ENCODE data around the gene PANX1. TPM values are rescaled to one million over a fixed set of nuclear protein-coding genes. Genes with fewer than 3 reads are reported as not detected.

The PANX1 gene
- total RNA-seq, 1 experiment from 2014 or later: 59.3 TPM

DNA sequence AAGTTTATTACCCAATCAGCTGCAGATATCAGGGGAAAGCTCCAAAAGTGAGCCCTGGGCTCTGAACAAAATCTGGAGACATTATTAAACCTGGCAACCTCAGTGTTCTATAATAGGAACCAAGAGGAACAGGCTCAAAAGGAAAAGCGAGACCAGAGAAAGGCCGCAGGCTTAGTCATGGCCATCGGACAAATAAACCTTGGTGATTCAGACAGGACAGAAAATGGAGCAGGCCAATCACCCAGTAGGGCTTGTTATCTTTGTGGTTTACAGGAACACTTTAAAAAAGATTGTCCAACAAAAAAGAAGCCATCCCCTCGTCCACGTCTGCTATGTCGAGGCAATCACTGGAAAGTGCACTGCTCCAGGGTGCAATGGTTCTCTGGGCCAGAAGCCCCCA, 7.7 kb upstream of the PANX1 start:
- ChIA-PET POLR2A (no interaction called here), CTCF (no interaction called here)
- DNase-seq (ENCODE audit: low read depth, low spot score): no peak

DNA sequence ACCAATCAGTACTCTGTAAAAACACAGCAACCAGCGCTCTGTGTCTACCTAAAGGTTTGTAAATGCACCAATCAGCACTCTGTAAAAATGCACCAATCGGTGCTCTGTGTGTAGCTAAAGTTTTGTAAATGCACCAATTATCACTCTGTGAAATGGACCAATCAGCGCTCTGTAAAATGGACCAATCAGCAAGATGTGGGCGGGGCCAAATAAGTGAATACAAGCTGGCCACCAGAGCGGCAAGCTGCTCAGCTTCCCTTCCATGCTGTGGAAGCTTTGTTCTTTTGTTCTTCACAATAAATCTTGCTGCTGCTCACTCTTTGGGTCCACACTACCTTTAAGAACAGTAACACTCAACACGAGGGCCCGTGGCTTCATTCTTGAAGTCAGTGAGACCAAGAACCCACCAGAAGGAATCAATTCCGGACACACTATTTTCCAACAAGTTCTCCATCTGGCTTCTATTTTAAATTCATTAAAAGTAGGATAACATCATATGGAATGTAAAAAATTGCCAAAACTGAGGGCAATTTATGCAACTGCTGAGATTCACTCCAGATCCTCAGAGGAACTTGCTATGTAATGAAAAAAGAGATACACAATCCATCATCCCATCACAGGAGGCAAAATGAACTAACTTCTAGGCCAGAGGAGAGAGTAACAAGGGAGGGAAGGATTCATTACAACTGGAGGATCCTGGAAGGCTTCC, 3.1 kb upstream of the PANX1 start:
- POLR2A ChIA-PET: no interaction called here

More for the DNA sequence above, 7.7 kb upstream of the PANX1 start:
- no peaks in the 10 kb centered on the region for H3K27me3 ChIP-seq (ENCODE audit: control insufficient read depth, insufficient read depth, low read length)
- in situ Hi-C loops (cut with HindIII; ENCODE audit: low pct_unique_long_range_greater_than_20kb, low sequenced_read_pairs): no loop called here
- no peak for TF ChIP-seq TCF7L2 (IDR thresholded peaks at IDR 0.05; ENCODE audit: low read depth, low read length)
- no peak for ATAC-seq
- no peaks in the 10 kb centered on the region for H3K36me3 ChIP-seq (ENCODE audit: control insufficient read depth, insufficient read depth, low read length)
- H3K27ac ChIP-seq (ENCODE audit: low read length): no peak overlapping the region
- no TSS peak for BruUV-seq (replicated peaks)
- no peak overlapping the region for H3K4me3 ChIP-seq (ENCODE audit: low read depth in 2 of 2, low read length in 2 of 2)
- intact Hi-C loops (cut with micrococcal nuclease; ENCODE audit: unreplicated experiment): no loop called here
- H3K4me1 ChIP-seq (ENCODE audit: control insufficient read depth, insufficient read depth, low read length): no peaks in the 10 kb centered on the region
- H3K9me3 ChIP-seq (ENCODE audit: control insufficient read depth, insufficient read depth, low read depth, low read length): no peaks in the 10 kb centered on the region

More for the DNA sequence above, 3.1 kb upstream of the PANX1 start:
- H3K9me3 ChIP-seq (ENCODE audit: control insufficient read depth, insufficient read depth, low read depth, low read length): no peaks in the 10 kb centered on the region
- CTCF ChIA-PET: no interaction called here
- H3K36me3 ChIP-seq (ENCODE audit: control insufficient read depth, insufficient read depth, low read length): no peaks in the 10 kb centered on the region
- peaks cover 12% of the 10 kb centered on the region for H3K4me1 ChIP-seq (ENCODE audit: control insufficient read depth, insufficient read depth, low read length)
- intact Hi-C loops (cut with micrococcal nuclease; ENCODE audit: unreplicated experiment): no loop called here
- ATAC-seq (no peak), DNase-seq (ENCODE audit: low read depth, low spot score) (no peak)
- no peak overlapping the region for H3K4me3 ChIP-seq (ENCODE audit: low read depth in 2 of 2, low read length in 2 of 2)
- TF ChIP-seq, protein P1, sequence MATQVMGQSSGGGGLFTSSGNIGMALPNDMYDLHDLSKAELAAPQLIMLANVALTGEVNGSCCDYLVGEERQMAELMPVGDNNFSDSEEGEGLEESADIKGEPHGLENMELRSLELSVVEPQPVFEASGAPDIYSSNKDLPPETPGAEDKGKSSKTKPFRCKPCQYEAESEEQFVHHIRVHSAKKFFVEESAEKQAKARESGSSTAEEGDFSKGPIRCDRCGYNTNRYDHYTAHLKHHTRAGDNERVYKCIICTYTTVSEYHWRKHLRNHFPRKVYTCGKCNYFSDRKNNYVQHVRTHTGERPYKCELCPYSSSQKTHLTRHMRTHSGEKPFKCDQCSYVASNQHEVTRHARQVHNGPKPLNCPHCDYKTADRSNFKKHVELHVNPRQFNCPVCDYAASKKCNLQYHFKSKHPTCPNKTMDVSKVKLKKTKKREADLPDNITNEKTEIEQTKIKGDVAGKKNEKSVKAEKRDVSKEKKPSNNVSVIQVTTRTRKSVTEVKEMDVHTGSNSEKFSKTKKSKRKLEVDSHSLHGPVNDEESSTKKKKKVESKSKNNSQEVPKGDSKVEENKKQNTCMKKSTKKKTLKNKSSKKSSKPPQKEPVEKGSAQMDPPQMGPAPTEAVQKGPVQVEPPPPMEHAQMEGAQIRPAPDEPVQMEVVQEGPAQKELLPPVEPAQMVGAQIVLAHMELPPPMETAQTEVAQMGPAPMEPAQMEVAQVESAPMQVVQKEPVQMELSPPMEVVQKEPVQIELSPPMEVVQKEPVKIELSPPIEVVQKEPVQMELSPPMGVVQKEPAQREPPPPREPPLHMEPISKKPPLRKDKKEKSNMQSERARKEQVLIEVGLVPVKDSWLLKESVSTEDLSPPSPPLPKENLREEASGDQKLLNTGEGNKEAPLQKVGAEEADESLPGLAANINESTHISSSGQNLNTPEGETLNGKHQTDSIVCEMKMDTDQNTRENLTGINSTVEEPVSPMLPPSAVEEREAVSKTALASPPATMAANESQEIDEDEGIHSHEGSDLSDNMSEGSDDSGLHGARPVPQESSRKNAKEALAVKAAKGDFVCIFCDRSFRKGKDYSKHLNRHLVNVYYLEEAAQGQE (IDR thresholded peaks at IDR 0.05; ENCODE audit: insufficient read depth in 1 of 2, low read depth in 2 of 2, low read length in 1 of 2): no peak
- TF ChIP-seq, protein P2, sequence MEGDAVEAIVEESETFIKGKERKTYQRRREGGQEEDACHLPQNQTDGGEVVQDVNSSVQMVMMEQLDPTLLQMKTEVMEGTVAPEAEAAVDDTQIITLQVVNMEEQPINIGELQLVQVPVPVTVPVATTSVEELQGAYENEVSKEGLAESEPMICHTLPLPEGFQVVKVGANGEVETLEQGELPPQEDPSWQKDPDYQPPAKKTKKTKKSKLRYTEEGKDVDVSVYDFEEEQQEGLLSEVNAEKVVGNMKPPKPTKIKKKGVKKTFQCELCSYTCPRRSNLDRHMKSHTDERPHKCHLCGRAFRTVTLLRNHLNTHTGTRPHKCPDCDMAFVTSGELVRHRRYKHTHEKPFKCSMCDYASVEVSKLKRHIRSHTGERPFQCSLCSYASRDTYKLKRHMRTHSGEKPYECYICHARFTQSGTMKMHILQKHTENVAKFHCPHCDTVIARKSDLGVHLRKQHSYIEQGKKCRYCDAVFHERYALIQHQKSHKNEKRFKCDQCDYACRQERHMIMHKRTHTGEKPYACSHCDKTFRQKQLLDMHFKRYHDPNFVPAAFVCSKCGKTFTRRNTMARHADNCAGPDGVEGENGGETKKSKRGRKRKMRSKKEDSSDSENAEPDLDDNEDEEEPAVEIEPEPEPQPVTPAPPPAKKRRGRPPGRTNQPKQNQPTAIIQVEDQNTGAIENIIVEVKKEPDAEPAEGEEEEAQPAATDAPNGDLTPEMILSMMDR (IDR thresholded peaks at IDR 0.05): no peak
- TF ChIP-seq POLR2AphosphoS5 (IDR thresholded peaks at IDR 0.05; ENCODE audit: low read depth, low read length) (no peak), TCF7L2 (IDR thresholded peaks at IDR 0.05; ENCODE audit: low read depth, low read length) (no peak), SIN3A (IDR thresholded peaks at IDR 0.05; ENCODE audit: borderline replicate concordance, insufficient read depth, low read depth, low read length) (no peak)
- H3K27ac ChIP-seq (ENCODE audit: low read length): no peak overlapping the region
- in situ Hi-C loops (cut with HindIII; ENCODE audit: low pct_unique_long_range_greater_than_20kb, low sequenced_read_pairs): no loop called here
- H3K27me3 ChIP-seq (ENCODE audit: control insufficient read depth, insufficient read depth, low read length): no peaks in the 10 kb centered on the region
- BruUV-seq (replicated peaks): no TSS peak
